Measurements from ENCODE around the gene FXYD6. TPM values are rescaled to one million over a fixed set of nuclear protein-coding genes. Genes with fewer than 3 reads are reported as not detected.
"Not testable (repeated sequence)": the region's sequence is repeated elsewhere in the genome, so short reads cannot be mapped to it uniquely, and the experiment has no call there.

Gene FXYD6
- 10 to 100 TPM; 17.5 to 17.8 TPM for total RNA-seq

DNA sequence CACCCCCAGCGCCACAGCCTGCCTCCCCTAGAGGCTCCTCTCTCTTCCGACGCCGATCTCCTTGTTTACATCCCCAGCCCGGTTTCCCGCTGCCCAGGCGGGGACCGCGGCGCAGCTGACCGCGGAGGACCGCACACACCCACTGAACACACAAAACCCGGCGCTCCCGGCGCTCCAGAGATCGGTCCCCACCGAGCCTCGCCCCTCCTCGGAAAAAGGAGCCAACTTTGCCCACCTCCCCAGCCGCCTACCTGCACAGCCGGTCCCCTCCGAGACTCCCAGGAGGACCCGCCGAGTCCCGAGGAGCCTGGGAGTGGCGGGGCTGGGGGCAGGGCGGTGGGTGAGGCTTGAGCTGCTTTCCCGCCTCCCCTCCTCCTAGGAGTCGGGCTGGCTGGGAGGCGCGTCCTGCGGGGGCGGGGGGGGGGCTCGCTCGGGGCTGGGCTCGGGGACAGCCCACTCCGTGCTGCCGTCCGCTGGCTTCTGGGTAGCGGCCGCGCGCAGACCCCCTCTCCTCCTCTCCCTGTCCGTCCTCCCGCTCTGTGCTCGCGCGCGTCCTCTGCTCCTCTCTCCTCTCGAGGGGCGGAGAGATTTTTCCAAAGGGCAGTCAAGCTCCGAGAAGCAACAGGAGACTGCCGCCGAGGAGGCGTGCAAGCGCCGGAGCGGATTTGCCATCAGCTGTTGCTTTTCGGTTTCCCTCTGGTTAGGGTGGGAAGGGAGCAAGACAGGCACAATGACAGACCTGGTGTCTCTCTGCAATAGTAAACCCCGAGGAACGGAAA is at the start of gene FXYD6:
Gene FXYD6, minus strand, starts transcription at position 318 of the 779 bp plus-strand sequence. CDS start 33,882 bp downstream, outside the sequence.
- ATAC-seq (ENCODE audit: insufficient number of reproducible peaks, low FRiP score, low read depth) = no peak
- TF ChIP-seq, protein P1, sequence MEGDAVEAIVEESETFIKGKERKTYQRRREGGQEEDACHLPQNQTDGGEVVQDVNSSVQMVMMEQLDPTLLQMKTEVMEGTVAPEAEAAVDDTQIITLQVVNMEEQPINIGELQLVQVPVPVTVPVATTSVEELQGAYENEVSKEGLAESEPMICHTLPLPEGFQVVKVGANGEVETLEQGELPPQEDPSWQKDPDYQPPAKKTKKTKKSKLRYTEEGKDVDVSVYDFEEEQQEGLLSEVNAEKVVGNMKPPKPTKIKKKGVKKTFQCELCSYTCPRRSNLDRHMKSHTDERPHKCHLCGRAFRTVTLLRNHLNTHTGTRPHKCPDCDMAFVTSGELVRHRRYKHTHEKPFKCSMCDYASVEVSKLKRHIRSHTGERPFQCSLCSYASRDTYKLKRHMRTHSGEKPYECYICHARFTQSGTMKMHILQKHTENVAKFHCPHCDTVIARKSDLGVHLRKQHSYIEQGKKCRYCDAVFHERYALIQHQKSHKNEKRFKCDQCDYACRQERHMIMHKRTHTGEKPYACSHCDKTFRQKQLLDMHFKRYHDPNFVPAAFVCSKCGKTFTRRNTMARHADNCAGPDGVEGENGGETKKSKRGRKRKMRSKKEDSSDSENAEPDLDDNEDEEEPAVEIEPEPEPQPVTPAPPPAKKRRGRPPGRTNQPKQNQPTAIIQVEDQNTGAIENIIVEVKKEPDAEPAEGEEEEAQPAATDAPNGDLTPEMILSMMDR (IDR thresholded peaks at IDR 0.05) = no peak
- Histone ChIP-seq H3K9me3 (no peaks in the 10 kb centered on the region), H3K4me3 (peak within 1 kb of the TSS; percentile 63), H3K36me3 (no peaks in the 10 kb centered on the region), H3K27ac (no peak within 1 kb of the TSS), H3K4me1 (ENCODE audit: control insufficient read depth in 1 of 2, low read depth in 2 of 2) (no peaks in the 10 kb centered on the region), H3K27me3 (replicated peaks; ENCODE audit: insufficient read depth) (no peaks in the 10 kb centered on the region)
- no peak for DNase-seq (ENCODE audit: low spot score)

DNA sequence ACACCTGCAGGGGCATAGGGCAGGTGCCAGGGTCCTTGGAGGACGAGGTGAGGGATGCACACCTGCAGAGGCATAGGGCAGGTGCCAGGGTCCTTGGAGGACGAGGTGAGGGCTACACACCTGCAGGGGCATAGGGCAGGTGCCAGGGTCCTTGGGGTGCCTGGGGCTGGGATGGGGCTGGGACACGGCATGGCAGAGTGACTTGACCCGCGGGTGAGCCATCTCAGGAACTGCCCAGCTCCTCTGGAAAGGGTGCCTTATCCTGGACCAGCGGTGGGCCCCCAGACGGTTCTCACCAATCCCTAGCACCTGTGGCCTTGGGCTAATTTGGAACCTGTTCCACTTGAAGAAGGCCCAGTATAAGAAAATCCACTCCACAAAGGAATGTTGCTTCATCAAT is 49.7 kb upstream of the FXYD6 start:
- H3K27ac ChIP-seq; H3K4me3 ChIP-seq; H3K4me1 ChIP-seq (ENCODE audit: control insufficient read depth in 1 of 2, low read depth in 2 of 2); H3K9me3 ChIP-seq; ATAC-seq (ENCODE audit: insufficient number of reproducible peaks, low FRiP score, low read depth); DNase-seq (ENCODE audit: low spot score); H3K36me3 ChIP-seq; H3K27me3 ChIP-seq (replicated peaks; ENCODE audit: insufficient read depth): not testable (repeated sequence)

GRCh38 chr11:117925198-117925925 is 48.9 kb upstream of the FXYD6 start:
- no peak overlapping the region for H3K4me3 ChIP-seq
- DNase-seq (ENCODE audit: low spot score) = no peak
- TF ChIP-seq, protein P1 (IDR thresholded peaks at IDR 0.05) = no peak
- H3K4me1 ChIP-seq (ENCODE audit: control insufficient read depth in 1 of 2, low read depth in 2 of 2) = no peaks in the 10 kb centered on the region
- H3K36me3 ChIP-seq = no peaks in the 10 kb centered on the region
- no peak overlapping the region for H3K27ac ChIP-seq
- no peaks in the 10 kb centered on the region for H3K9me3 ChIP-seq
- no peak for ATAC-seq (ENCODE audit: insufficient number of reproducible peaks, low FRiP score, low read depth)
- H3K27me3 ChIP-seq (replicated peaks; ENCODE audit: insufficient read depth) = no peaks in the 10 kb centered on the region

GRCh38 chr11:117924631-117925170 is 48.2 kb upstream of the FXYD6 start:
- no peak for ATAC-seq (ENCODE audit: insufficient number of reproducible peaks, low FRiP score, low read depth)
- Histone ChIP-seq H3K27me3 (replicated peaks; ENCODE audit: insufficient read depth) (no peaks in the 10 kb centered on the region), H3K36me3 (no peaks in the 10 kb centered on the region), H3K4me3 (no peak overlapping the region), H3K4me1 (ENCODE audit: control insufficient read depth in 1 of 2, low read depth in 2 of 2) (no peaks in the 10 kb centered on the region), H3K9me3 (no peaks in the 10 kb centered on the region), H3K27ac (no peak overlapping the region)
- TF ChIP-seq, protein P1 (IDR thresholded peaks at IDR 0.05) = no peak
- no peak for DNase-seq (ENCODE audit: low spot score)

DNA sequence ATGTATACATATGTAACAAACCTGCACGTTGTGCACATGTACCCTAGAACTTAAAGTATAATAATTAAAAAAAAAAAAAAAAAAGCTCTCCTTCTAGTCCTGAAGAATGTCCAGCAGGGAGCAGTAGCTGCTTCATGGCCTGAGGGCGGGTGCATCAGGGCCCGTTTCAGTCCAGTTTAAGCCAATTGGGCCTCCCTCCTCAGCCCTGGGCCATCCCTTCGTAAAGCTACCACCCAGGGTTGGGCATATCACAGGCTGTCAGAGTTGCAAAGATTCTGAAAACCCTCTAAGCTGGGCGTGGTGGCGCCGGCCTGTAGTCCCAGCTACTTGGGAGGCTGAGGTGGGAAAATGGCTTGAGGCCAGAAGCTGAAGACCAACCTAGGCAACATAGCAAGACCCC is 47.3 kb upstream of the FXYD6 start:
- H3K27me3 ChIP-seq (replicated peaks; ENCODE audit: insufficient read depth) = no peaks in the 10 kb centered on the region
- DNase-seq (ENCODE audit: low spot score) (no peak), ATAC-seq (ENCODE audit: insufficient number of reproducible peaks, low FRiP score, low read depth) (no peak)

More for the DNA sequence above, 47.3 kb upstream of the FXYD6 start:
- no peaks in the 10 kb centered on the region for H3K36me3 ChIP-seq
- no peaks in the 10 kb centered on the region for H3K4me1 ChIP-seq (ENCODE audit: control insufficient read depth in 1 of 2, low read depth in 2 of 2)
- H3K27ac ChIP-seq = no peak overlapping the region
- no peaks in the 10 kb centered on the region for H3K9me3 ChIP-seq
- H3K4me3 ChIP-seq = no peak overlapping the region
- TF ChIP-seq, protein P1 (IDR thresholded peaks at IDR 0.05) = no peak

Measured in thoracic aorta (tissue), 2 donors.